22Rv1 (cell line): ENCODE measurements around the gene RNF121.

Experiments used
- CTCF ChIP-seq: fragments of 450-650 bp; IDR thresholded peaks from 2 replicates; pipeline ENCODE4 v1.5.1; 2017; ENCODE audit warnings: mild to moderate bottlenecking
- ZFX ChIP-seq: fragments of 450-650 bp; IDR thresholded peaks from 2 replicates; pipeline ENCODE4 v1.6.1; 2017; ENCODE audit warnings: antibody characterized with exemption, borderline replicate concordance

- TF ChIP-seq CTCF (no peak), ZFX (no peak)
These were observed 85.2 kb downstream of the RNF121 start for GRCh38 chr11:72013765-72014711.
